Tibial nerve (tissue), 3 donors: ENCODE measurements around the gene STIM1.

Experiments used
- POLR2A ChIP-seq, 2 donors: fragments of 450-650 bp; IDR thresholded peaks; one replicate each; pipeline ENCODE4 v1.6.1; 2017; ENCODE audit warnings: antibody characterized with exemption in 2 of 2, mild to moderate bottlenecking in 2 of 2, moderate library complexity in 2 of 2
- TF ChIP-seq, protein P1 (sequence below), 5 experiments: fragments of 200-600 bp in 3 of 5; fragments of 450-650 bp in 2 of 5; sonication (generic) in 3 of 5; IDR thresholded peaks; one replicate each; pipeline ENCODE4 v1.5.1; 2016 to 2019; ENCODE audit warnings: antibody characterized with exemption in 5 of 5, mild to moderate bottlenecking in 3 of 5, moderate library complexity in 2 of 5

GRCh38 chr11:3964935-3965604, 109.6 kb downstream of the STIM1 start:
- TF ChIP-seq, protein P1, sequence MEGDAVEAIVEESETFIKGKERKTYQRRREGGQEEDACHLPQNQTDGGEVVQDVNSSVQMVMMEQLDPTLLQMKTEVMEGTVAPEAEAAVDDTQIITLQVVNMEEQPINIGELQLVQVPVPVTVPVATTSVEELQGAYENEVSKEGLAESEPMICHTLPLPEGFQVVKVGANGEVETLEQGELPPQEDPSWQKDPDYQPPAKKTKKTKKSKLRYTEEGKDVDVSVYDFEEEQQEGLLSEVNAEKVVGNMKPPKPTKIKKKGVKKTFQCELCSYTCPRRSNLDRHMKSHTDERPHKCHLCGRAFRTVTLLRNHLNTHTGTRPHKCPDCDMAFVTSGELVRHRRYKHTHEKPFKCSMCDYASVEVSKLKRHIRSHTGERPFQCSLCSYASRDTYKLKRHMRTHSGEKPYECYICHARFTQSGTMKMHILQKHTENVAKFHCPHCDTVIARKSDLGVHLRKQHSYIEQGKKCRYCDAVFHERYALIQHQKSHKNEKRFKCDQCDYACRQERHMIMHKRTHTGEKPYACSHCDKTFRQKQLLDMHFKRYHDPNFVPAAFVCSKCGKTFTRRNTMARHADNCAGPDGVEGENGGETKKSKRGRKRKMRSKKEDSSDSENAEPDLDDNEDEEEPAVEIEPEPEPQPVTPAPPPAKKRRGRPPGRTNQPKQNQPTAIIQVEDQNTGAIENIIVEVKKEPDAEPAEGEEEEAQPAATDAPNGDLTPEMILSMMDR (IDR thresholded peaks at IDR 0.05), result no peak
- TF ChIP-seq POLR2A (IDR thresholded peaks at IDR 0.05), result no peak
